GM18507 (cell line): ENCODE data around the gene GOLGA8J.
"Not testable (repeated sequence)": the region's sequence is repeated elsewhere in the genome, so short reads cannot be mapped to it uniquely, and the experiment has no call there.

Source experiments
- DNase-seq: peaks from one replicate; pipeline ENCODE4 v3.0.0; 2011; ENCODE audit warnings: low read depth; ENCODE audit not compliant: insufficient read length; ENCODE audit errors: extremely low spot score
- FAIRE-seq: peaks from 2 replicates; lab custom pipeline; 2011; peaks lifted over from hg19 to GRCh38; lab: Jason Lieb, UNC

The GOLGA8J gene, protein sequence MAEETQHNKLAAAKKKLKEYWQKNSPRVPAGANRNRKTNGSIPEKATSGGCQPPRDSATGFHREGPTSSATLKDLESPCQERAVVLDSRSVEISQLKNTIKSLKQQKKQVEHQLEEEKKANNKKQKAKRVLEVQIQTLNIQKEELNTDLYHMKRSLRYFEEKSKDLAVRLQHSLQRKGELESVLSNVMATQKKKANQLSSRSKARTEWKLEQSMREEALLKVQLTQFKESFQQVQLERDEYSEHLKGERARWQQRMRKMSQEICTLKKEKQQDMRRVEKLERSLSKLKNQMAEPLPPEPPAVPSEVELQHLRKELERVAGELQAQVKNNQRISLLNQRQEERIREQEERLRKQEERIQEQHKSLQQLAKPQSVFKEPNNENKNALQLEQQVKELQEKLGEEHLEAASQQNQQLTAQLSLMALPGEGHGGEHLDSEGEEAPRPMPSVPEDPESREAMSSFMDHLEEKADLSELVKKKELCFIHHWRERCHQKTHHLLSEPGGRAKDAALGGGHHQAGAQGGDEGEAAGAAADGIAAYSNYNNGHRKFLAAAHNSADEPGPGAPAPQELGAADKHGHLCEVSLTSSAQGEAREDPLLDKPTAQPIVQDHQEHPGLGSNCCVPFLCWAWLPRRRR

DNA sequence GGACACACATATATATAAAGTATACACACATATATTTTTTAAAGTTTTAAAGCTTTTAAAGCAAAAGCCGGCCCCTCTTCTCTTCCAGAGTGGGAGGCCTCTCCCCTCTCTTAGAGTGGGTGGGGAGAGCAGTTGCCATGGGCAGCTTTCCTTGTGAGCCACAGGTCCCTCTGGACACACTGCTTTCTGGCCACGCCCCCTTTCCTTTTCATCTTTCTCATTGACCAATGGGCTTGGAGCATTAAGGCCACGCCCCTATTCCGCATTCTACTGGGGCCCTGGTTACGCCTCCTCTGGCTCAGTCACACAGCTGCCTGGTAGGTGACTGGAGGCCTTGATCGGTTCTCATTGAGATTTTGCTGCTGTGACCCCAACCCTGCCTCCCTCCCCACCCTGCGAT lies at the start of gene GOLGA8J:
Gene GOLGA8J (plus strand): TSS at position 301 of the 400 bp plus-strand sequence. CDS start 98 bp downstream, at position 399.
- not testable (repeated sequence) for DNase-seq, FAIRE-seq

DNA sequence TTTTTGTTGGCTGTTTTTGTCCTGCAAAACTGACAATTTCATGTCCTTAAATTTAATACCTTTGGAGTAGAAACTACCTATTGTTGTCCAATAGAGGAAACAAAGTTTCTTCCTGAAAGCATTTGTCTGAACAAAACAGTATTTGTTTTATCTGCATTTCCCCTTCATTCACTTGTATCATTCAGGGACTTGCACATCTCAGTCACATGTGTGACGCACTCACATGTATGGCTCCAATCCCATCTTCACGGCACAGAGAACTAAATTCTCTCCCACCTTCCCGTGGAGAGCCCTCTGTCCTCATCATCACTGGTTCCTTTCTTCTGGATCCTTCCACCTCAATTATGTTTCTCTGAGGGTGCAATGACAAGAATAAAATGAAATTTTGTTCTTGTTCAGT lies 49.5 kb upstream of the GOLGA8J start:
- DNase-seq (no peak), FAIRE-seq (no peak)

DNA sequence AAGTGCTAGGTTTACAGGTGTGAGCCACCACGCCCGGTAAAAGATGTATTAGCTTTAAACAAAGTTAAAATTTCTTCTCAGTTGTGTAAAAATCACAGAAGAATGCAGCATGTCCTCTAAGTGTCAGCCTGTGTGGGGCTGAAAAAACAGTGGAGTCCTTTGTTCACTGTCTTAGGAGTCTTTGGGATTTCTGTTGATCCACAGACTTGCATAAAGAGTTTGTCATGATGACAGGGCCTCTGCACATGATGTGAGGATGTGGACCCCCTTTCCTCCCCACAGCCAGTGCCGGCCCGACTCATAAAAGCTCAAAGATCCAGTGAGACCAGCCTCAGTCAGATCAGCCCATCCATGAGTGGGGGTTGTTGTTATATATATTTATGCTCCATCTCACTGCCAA lies 49.0 kb upstream of the GOLGA8J start:
- DNase-seq (no peak), FAIRE-seq (no peak)

DNA sequence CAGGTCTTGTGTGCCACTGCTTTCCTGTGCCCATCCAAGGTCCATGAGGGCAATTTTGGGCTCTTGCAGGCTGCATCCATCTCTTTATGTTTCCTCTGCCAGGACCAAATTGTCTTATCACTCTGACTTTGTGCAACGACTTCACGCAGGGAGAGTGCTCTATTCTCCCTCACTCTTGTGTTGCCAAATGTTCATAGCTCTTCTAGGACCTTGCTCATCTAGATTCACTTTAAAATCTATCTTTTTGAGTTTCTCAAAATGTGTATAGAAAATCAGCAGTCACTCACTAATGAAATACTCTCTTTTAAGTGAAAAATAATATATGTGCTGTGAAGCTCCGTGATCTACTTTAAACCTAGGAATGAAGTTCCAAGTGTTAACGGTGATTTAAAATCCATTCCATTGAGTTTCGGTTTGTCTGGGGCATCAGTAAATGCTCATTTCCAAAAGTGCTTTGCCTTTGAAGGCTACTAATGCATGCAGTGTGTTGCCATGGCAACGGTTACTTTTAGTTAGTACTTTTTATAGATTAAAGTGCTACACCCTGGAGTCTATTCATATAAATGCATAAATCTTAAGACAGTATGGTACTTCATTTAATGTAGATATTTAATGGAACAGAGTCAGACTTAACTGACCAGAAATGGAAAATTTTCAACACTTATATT lies 46.6 kb upstream of the GOLGA8J start:
- FAIRE-seq (no peak), DNase-seq (no peak)

DNA sequence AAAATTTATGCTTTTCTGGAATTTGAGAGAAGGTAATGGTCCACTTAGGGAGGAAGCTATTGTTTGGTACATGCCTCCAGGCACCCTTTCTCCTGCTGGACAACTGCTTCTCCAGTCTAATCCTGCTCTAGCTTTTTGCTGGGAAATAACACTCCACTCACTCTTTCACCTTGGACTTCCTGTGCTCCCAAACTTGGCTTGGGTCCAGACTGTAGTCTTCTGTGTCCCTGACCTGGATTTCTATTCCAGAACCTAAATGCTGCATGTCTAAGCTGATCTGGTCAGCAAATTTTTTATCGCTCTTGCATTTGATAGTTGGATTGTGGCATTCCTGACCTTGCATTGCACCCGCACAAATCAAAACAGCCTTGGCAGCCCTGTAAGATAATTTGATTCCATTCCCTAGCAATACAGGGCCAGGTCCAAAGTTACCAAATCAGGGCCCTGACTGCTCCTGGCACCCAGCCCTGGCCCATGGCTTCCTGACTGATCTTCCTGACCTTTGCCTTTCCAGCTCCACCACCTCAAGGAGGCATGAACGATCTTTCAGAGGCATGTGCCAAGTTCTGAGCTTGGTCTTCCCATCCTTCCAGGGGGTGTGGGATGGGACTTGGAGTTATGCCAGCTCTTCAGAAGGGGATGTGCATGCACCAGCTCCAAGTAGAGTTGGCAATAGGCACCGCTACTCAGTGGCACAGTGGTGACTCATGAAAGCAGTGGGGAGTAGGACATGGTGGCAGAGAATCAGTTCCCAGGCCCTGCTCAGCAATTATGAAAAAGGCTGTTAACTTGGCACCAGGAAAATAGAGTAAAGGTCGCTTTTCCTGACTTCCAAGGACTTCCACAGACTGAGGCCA lies 43.9 kb upstream of the GOLGA8J start:
- no peak for DNase-seq
- FAIRE-seq, result no peak

DNA sequence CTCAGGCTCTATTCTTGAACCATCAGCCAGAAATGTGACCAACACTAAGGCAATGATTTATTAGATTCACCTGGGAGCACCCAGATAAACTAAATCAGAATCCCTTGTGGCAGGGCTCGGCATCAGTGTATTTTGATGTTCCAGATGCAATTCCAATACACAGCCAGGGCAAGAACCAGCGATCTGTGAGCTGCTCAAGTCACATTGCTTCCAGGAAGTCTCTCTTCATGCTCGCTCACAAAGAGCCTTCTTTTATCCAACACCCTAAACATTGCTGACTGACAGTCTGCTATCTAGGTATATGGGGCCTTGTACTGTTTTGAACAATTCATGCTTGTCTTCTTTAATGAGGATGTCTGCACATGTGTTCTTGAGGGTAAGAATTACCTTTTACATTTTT lies 40.9 kb upstream of the GOLGA8J start:
- no peak for FAIRE-seq
- no peak for DNase-seq

DNA sequence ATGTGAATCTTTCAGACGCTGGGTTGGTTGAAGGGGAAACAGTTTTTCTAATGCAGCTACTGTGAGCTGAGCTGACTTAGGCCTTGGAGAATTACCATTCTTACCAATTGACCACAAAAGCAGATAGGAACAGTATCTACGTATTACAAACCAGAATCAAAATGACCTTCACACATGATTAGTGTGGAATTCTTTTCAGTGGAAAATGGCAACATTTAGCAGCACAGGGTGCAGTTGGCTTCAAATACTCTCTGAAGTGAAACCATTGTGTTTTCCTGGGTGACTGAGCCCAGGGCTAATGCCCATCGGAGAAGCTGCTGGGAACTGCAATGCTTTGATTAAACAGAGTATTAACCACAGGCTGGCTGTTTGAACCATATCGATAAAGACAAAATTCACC lies 40.2 kb upstream of the GOLGA8J start:
- FAIRE-seq (no peak), DNase-seq (no peak)

DNA sequence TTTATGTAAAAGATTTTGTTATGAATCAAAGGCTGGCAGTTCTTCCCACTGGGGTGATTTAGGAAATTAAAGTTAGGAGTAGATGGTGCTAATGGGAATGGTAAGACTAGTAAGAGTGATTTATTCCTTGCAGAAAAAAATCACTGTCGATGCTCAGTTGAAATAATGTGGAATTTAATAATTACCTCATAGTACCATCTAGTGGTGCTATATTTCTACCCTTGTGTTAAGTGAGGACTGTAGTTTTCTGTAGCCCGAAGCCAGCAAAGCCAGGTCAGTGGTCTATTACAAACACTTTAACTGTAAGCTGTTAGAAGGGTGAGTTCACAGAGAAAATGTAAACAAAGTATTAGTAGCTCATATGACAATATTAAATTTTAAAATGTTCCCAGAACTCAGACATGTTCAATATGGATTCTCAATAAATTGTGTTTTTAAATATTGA lies 39.5 kb upstream of the GOLGA8J start:
- no peak for FAIRE-seq
- DNase-seq, result no peak

DNA sequence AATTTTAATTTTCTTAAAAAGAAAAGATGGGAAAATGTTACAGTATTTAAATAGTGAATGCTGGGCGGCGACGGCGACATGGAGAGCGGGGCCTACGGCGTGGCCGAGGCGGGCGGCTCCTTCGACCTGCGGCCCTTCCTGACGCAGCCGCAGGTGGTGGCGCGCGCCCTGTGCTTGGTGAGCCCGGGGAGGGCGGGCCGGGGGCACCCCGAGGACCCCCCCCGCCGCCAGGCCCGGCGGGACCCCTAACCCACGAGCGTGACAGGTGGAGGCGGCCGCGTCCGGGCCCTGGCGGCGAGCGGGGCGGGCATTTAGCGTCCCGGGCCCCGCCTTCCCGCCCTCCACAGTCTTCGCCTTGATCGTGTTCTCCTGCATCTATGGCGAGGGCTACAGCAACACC lies 38.4 kb upstream of the GOLGA8J start:
- no peak for FAIRE-seq
- DNase-seq, result no peak

DNA sequence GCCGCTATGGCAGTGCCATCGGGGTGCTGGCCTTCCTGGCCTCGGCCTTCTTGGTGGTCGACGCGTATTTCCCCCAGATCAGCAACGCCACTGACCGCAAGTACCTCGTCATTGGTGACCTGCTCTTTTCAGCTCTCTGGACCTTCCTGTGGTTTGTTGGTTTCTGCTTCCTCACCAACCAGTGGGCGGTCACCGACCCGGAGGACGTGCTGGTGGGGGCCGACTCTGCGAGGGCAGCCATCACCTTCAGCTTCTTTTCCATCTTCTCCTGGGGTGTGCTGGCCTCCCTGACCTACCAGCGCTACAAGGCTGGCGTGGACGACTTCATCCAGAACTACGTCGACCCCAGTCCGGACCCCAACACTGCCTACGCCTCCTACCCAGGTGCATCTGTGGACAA lies 37.9 kb upstream of the GOLGA8J start:
- FAIRE-seq, DNase-seq: not testable (repeated sequence)

DNA sequence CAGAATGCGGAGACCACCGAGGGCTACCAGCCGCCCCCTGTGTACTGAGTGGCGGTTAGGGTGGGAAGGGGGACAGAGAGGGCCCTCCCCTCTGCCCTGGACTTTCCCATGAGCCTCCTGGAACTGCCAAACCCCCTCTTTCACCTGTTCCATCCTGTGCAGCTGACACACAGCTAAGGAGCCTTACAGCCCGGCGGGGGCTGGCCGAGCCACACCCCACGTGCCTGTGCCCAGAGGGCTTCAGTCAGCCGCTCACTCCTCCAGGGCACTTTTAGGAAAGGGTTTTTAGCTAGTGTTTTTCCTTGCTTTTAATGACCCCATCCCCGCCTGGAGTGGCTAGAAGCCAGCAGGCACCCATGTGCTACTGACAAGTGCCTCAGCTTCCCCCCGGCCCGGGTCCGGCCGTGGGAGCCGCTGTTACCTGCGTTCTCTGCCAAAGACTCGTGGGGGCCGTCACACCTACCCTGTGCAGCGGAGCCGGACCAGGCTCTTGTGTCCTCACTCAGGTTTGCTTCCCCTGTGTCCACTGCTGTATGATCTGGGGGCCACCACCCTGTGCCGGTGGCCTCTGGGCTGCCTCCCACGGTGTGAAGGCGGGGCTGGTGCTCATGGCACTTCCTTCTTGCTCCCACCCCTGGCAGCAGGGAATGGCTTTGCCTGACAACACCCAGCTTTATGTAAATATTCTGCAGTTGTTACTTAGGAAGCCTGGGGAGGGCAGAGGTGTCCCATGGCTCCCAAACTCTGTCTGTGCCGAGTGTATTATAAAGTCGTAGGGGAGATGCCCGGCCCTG lies 37.3 kb upstream of the GOLGA8J start:
- DNase-seq, result not testable (repeated sequence)
- FAIRE-seq, result peak; percentile 61

DNA sequence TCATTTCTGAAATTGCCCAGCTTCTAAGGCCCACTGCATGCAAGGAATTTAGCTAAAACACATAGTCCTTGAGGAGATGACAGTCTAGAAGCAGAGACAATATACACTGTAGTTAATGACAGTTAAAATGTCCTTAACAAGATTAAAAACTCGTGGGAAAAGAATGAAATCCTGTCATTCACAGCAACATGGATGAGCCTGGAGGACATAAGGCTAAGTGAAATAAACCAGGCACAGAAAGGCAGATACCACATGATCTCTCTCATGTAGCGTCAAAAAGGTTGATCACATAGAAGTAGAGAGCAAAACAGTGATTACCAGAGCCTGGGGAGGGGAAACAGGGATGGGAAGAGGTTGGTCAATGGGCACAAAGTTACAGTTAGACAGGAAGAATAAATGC lies 36.3 kb upstream of the GOLGA8J start:
- FAIRE-seq, result no peak

DNA sequence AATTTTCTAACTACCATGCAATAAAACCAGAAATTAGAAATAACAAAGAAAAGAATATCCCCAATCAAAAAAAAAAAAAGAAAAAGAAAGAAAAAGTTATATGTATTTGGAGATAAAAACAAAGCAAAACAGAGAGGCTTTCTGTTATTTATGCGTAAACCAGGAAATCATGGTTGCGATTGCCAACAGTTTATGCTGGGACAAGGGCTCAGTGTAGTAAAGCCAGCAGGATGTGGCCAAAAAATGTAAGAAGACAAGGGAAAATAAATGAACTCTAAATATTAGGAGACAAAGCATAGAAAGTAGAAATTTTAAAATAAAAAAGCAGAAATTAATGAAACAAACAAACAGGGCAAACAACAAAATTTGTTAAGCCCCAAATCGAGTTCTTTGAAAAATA lies 27.2 kb upstream of the GOLGA8J start:
- no peak for DNase-seq
- no peak for FAIRE-seq

More for the DNA sequence above, 36.3 kb upstream of the GOLGA8J start:
- DNase-seq, result no peak

DNA sequence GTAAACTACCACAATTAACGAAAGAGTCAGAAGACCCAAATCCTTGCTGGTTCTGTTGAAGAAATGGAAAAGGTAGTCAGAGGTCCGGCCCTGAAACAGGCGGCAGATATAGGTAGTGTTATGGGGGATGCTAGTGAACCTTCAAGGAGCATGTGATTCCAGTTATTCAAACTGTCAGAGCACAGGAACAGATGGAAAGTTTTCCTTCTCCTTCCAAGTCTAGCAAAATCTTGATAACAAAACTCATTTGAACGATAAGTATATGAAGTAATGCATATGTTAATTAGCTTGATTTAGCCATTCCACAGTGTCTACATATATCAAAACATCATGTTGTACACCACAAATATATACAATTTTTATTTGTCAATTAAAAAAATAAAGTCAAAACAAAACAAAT lies 26.6 kb upstream of the GOLGA8J start:
- FAIRE-seq (no peak), DNase-seq (no peak)

DNA sequence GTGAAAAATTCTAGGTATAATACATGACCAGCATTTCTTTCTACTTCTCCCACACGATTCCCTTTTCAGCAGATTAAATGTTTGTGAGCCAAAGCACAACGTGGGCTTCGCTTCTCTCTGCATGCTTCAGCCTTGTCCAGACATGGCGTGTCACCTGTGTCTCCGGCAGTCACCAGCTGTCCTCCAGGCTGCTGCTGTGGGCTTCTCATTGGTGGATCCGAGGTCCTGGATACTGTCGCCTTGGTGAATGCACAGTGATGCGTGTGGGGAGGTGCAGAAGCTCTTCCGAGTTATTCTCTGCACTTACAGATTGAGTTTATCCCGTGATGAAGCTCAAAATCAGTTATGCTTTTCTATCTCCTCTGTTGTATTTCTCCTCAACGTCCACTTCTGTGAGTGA lies 23.0 kb upstream of the GOLGA8J start:
- DNase-seq (no peak), FAIRE-seq (no peak)

DNA sequence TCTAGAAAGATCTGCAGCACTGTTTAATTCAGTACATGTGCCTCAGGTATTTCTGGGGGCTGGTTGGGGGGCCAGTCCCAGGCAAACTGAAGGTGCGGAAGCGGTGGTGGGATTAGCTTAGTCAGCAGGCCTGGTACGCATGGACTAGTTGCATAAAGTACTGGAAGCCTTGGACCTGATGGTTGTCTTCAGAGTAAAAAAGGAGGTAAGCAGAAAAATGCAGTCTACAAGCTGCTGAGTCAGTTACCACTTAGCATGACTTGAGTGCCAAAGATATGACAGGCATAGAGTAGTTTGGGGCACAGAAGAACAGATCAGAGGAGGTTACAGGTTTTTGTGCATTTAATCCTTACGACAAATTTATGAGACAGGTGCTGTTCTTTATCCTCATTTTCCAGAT lies 19.9 kb upstream of the GOLGA8J start:
- DNase-seq, result no peak
- FAIRE-seq, result no peak

DNA sequence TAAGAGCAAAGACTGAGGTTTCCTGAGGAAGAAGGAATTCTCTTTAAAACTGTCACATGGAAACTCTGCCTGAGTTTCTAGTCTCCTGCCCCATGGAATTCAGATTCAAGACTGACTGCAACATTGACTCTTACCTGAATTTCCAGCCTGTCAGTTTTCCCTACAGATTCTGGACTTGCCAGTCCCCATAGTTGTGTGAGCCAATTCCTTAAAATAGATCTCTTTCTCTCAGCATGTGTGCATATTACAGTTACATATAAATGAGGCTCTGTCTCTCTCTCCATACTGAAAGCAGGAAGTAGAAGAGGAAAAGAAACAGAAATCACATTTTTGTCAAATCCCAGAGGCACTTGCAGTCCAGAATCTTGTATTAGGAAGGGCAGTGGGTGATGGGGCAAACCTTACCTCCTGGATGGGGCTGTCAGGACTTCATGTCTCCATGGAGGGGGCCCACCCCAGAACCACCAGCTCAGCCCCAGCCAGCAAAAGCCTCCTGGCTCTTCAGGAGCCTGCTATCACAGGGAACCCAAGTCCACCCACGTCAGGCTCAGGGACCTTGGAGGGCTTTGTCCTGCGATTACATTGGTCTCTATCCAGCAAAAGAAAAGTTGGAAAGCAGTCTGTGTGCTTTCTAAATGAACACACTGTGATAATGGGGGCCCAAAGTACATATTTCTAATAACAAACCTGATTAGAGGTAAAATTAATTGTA lies 18.8 kb upstream of the GOLGA8J start:
- DNase-seq (no peak), FAIRE-seq (no peak)

DNA sequence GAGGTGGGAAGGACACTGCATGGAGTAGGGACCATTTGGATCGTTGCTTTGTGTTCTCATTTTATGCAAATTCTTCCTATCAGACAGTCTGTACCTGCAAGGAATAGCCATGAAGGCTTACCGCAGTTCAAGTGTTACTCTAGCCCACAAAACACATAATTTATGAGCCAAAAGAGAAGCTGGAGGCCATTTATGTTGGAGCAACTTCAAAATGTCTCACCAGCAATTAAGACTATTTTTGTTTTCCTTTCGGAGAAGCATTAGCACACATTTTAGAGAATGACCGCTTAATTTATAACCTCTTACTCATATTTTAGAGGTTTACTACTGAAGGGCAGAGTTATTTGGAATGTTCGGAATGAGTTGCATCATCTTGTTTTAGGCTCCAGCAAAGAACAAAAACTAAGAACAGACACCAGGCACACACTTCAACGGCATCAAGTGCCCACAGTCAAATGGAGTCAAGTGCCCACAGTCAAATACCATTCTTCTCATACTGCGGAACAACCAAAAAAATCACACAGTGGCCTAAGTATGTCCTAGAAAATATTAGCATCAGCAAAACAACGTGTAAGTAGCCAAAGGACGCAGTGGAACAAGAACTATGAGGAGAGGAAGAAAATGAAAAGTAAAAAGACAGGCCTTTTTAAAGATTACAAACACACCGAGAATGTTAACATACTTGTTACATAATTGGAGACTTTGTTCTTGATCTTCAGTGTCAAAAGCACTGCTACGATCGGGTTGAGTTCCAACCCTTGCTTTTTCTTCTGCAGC lies 17.5 kb upstream of the GOLGA8J start:
- FAIRE-seq (no peak), DNase-seq (no peak)
